GM23338 (cell line): ENCODE results near the gene TUSC7. TPM values are rescaled to one million over a fixed set of nuclear protein-coding genes. Genes with fewer than 3 reads are reported as not detected.

Source experiments
- ATAC-seq: fragments of 200-7000 bp; cut with Tn5 transposase; 3 replicates; pipeline ENCODE4 v1.9.1; 2020
- DNase-seq: peaks from one replicate; pipeline ENCODE4 v3.0.0-alpha.2; 2015; ENCODE audit warnings: low spot score
- H2AFZ ChIP-seq: fragments of 200-600 bp; sonication (generic); 2 replicates; pipeline ENCODE4 v1.8.0; 2016; ENCODE audit warnings: antibody characterized with exemption, mild to moderate bottlenecking, moderate library complexity
- H3F3A ChIP-seq: fragments of 200-600 bp; sonication (generic); replicated peaks from 2 replicates; pipeline ENCODE4 v1.8.0; 2017; ENCODE audit warnings: antibody characterized with exemption, mixed run types, low read depth
- H3K27ac ChIP-seq: fragments of 200-600 bp; sonication (generic); 2 replicates; pipeline ENCODE4 v1.6.1; 2016; ENCODE audit warnings: low read depth
- H3K27me3 ChIP-seq: fragments of 200-600 bp; sonication (generic); 2 replicates; pipeline ENCODE4 v1.8.0; 2016; ENCODE audit warnings: mild to moderate bottlenecking, mixed run types, moderate library complexity; ENCODE audit not compliant: insufficient read depth
- H3K36me3 ChIP-seq: fragments of 200-600 bp; sonication (generic); 2 replicates; pipeline ENCODE4 v1.8.0; 2016; ENCODE audit warnings: mild to moderate bottlenecking; ENCODE audit not compliant: insufficient read depth
- H3K4me1 ChIP-seq: fragments of 200-600 bp; sonication (generic); 2 replicates; pipeline ENCODE4 v1.8.0; 2016; ENCODE audit warnings: mild to moderate bottlenecking, moderate library complexity; ENCODE audit not compliant: insufficient read depth
- H3K4me2 ChIP-seq: fragments of 200-600 bp; sonication (generic); 2 replicates; pipeline ENCODE4 v1.7.1; 2017; ENCODE audit warnings: mixed run types
- H3K4me3 ChIP-seq: fragments of 200-600 bp; sonication (generic); 2 replicates; pipeline ENCODE4 v1.6.1; 2016; ENCODE audit warnings: mixed run types
- H3K79me2 ChIP-seq: fragments of 200-600 bp; sonication (generic); replicated peaks from 2 replicates; pipeline ENCODE4 v1.8.0; 2017; ENCODE audit warnings: mild to moderate bottlenecking; ENCODE audit not compliant: insufficient read depth
- H3K9me2 ChIP-seq: fragments of 200-600 bp; sonication (generic); 2 replicates; pipeline ENCODE4 v1.8.0; 2017; ENCODE audit not compliant: insufficient read depth
- H4K20me1 ChIP-seq: fragments of 200-600 bp; sonication (generic); replicated peaks from 2 replicates; pipeline ENCODE4 v1.8.0; 2017; ENCODE audit warnings: mild to moderate bottlenecking; ENCODE audit not compliant: insufficient read depth
- H3K27ac Mint-ChIP-seq: 2 replicates; pipeline ENCODE4 v1.8.0; 2020; ENCODE audit warnings: inconsistent platforms, mild to moderate bottlenecking, moderate library complexity, mixed read lengths
- H3K27me3 Mint-ChIP-seq: 3 replicates; pipeline ENCODE4 v1.8.0; 2022; ENCODE audit warnings: low read depth, mild to moderate bottlenecking, moderate library complexity, mixed read lengths, inconsistent platforms; ENCODE audit not compliant: insufficient read depth, poor library complexity
- H3K36me3 Mint-ChIP-seq: 3 replicates; pipeline ENCODE4 v1.8.0; 2021; ENCODE audit warnings: low read depth, mild to moderate bottlenecking, inconsistent platforms, moderate library complexity, mixed read lengths
- H3K4me1 Mint-ChIP-seq: 3 replicates; pipeline ENCODE4 v1.8.0; 2020; ENCODE audit warnings: mild to moderate bottlenecking, inconsistent platforms, mixed read lengths
- H3K4me3 Mint-ChIP-seq: 3 replicates; pipeline ENCODE4 v1.8.0; 2021; ENCODE audit warnings: moderate library complexity, mild to moderate bottlenecking, inconsistent platforms, mixed read lengths
- H3K9me3 Mint-ChIP-seq: 3 replicates; pipeline ENCODE4 v1.8.0; 2020; ENCODE audit warnings: moderate library complexity, mild to moderate bottlenecking, inconsistent platforms, mixed read lengths
- CREB1 ChIP-seq: fragments of 250-450 bp; sonication (Bioruptor Pico); IDR thresholded peaks from 2 replicates; pipeline ENCODE4 v1.5.0; 2020; ENCODE audit warnings: low read depth, mild to moderate bottlenecking, moderate library complexity
- EZH2 ChIP-seq: fragments of 200-600 bp; sonication (generic); IDR thresholded peaks from one replicate; pipeline ENCODE4 v1.8.0; 2017; ENCODE audit warnings: antibody characterized with exemption, mild to moderate bottlenecking, low read depth; ENCODE audit not compliant: unreplicated experiment
- EZH2phosphoT487 ChIP-seq: fragments of 200-600 bp; sonication (generic); IDR thresholded peaks from one replicate; pipeline ENCODE4 v1.8.1; 2018; ENCODE audit warnings: antibody characterized with exemption; ENCODE audit not compliant: unreplicated experiment
- JUNB ChIP-seq: IDR thresholded peaks from one replicate; pipeline ENCODE4 v1.6.1; 2016; ENCODE audit warnings: antibody characterized with exemption; ENCODE audit not compliant: unreplicated experiment
- NANOG ChIP-seq: IDR thresholded peaks from 2 replicates; pipeline ENCODE4 v1.6.1; 2016; ENCODE audit warnings: antibody characterized with exemption, borderline replicate concordance
- POLR2AphosphoS5 ChIP-seq: IDR thresholded peaks from 2 replicates; pipeline ENCODE4 v1.6.1; 2016; ENCODE audit warnings: antibody characterized with exemption, low read depth
- STAT1 ChIP-seq: IDR thresholded peaks from one replicate; pipeline ENCODE4 v1.6.1; 2016; ENCODE audit warnings: antibody characterized with exemption; ENCODE audit not compliant: unreplicated experiment
- ZNF114 ChIP-seq: fragments of 250-450 bp; sonication (Bioruptor Pico); IDR thresholded peaks from 2 replicates; pipeline ENCODE4 v1.5.0; 2020; ENCODE audit warnings: mild to moderate bottlenecking, moderate library complexity
- ZNF331 ChIP-seq: fragments of 250-450 bp; sonication (Bioruptor Pico); IDR thresholded peaks from 2 replicates; pipeline ENCODE4 v1.5.0; 2020; ENCODE audit warnings: low read depth, mild to moderate bottlenecking, moderate library complexity
- polyA plus RNA-seq: library from polyadenylated mRNA; unstranded; fragments of >200 nt; fragmentation: Nextera tagmentation; extraction: Ambion mirVana; gene quantifications from 2 replicates; pipeline ENCODE4 v1.2.1, GENCODE V29; 2016
- total RNA-seq: library from RNA; depleted of rRNA; stranded (reverse); fragments of >200 nt; shearing (Covaris generic); gene quantifications from 2 replicates; pipeline ENCODE4 v1.2.3, GENCODE V29; 2014
- TF ChIP-seq, protein P1 (sequence below): IDR thresholded peaks from one replicate; pipeline ENCODE4 v1.6.1; 2018; ENCODE audit warnings: antibody characterized with exemption; ENCODE audit not compliant: unreplicated experiment

The TUSC7 gene
- total and polyA plus RNA-seq, 2 experiments from 2014 or later = not detected

DNA sequence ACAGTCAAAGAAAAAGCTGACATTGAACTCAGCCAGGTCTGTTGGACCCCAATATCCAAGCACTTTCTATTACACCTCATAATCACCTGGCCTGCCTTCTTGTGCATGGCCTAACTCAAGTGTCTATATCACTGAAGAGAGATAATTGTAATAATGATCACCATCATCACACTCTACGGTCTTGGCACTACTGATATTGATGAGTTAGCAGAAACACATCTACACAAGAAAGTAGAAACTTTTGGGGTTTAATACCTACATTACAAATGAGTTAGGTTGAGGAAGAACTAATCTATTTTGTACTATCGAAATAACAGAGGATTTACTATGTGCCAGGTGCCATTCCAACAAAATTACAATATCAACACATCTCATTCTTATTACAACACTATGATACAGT is 30.7 kb downstream of the TUSC7 start (continued):
- TF ChIP-seq, protein P1, sequence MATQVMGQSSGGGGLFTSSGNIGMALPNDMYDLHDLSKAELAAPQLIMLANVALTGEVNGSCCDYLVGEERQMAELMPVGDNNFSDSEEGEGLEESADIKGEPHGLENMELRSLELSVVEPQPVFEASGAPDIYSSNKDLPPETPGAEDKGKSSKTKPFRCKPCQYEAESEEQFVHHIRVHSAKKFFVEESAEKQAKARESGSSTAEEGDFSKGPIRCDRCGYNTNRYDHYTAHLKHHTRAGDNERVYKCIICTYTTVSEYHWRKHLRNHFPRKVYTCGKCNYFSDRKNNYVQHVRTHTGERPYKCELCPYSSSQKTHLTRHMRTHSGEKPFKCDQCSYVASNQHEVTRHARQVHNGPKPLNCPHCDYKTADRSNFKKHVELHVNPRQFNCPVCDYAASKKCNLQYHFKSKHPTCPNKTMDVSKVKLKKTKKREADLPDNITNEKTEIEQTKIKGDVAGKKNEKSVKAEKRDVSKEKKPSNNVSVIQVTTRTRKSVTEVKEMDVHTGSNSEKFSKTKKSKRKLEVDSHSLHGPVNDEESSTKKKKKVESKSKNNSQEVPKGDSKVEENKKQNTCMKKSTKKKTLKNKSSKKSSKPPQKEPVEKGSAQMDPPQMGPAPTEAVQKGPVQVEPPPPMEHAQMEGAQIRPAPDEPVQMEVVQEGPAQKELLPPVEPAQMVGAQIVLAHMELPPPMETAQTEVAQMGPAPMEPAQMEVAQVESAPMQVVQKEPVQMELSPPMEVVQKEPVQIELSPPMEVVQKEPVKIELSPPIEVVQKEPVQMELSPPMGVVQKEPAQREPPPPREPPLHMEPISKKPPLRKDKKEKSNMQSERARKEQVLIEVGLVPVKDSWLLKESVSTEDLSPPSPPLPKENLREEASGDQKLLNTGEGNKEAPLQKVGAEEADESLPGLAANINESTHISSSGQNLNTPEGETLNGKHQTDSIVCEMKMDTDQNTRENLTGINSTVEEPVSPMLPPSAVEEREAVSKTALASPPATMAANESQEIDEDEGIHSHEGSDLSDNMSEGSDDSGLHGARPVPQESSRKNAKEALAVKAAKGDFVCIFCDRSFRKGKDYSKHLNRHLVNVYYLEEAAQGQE = no peak
- no peak for TF ChIP-seq JUNB
- TF ChIP-seq STAT1 = no peak
- TF ChIP-seq ZNF114 = no peak
- no peak for TF ChIP-seq NANOG
- no peak for TF ChIP-seq ZNF331
- no peak for TF ChIP-seq CREB1 (CRISPR knock-in tag)
- TF ChIP-seq EZH2phosphoT487 = no peak

DNA sequence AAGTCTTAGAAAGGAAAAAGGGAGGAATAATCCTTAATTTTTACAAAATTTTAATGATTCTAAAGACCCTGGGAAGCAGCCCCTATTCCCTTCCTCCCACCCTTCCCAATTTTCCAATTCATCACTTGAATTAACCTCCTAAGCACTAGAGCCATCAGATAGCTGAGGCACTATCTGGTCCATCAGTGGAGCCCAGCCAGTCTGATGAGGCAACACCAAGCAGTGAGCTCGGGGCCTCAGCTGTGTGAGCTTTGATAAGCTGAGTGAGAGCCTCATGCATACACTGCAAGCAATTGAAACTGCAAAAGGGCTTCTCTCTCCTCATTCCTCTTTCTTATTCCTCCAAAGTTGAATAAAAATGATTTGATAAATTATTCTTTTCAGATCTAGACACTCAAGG is 31.9 kb downstream of the TUSC7 start:
- H3K27me3 Mint-ChIP-seq = no peaks in the 10 kb centered on the region
- no peak for TF ChIP-seq STAT1
- TF ChIP-seq EZH2 = no peak
- no peak for TF ChIP-seq ZNF331
- TF ChIP-seq, protein P1 = no peak
- no peak for TF ChIP-seq POLR2AphosphoS5
- H3F3A ChIP-seq = no peaks in the 10 kb centered on the region
- no peaks in the 10 kb centered on the region for H3K27me3 ChIP-seq
- H3K4me3 Mint-ChIP-seq = no peak overlapping the region
- ATAC-seq = peak; percentile 77
- no peak overlapping the region for H3K27ac ChIP-seq
- peak overlapping the region; percentile 57; the same call in 1 of the 2 replicates for H2AFZ ChIP-seq
- DNase-seq = peak; percentile 11
- no peaks in the 10 kb centered on the region for H3K79me2 ChIP-seq
- H3K4me1 ChIP-seq = no peaks in the 10 kb centered on the region
- H3K27ac Mint-ChIP-seq = no peak overlapping the region
- peaks cover 1% of the 10 kb centered on the region for H3K9me3 Mint-ChIP-seq
- H3K9me2 ChIP-seq = no peaks in the 10 kb centered on the region
- H3K4me2 ChIP-seq = no peak overlapping the region
- no peak overlapping the region for H3K4me3 ChIP-seq
- H3K36me3 ChIP-seq = no peaks in the 10 kb centered on the region
- H3K36me3 Mint-ChIP-seq = no peaks in the 10 kb centered on the region
- H3K4me1 Mint-ChIP-seq = no peaks in the 10 kb centered on the region
- H4K20me1 ChIP-seq = no peaks in the 10 kb centered on the region
